A673 (cell line): ENCODE results near the gene C17orf113.

Experiments used
- CTCF ChIP-seq: fragments of 300-800, 200-600 bp; sonication (generic); conservative IDR thresholded peaks from 2 replicates; pipeline ENCODE4 v1.5.1; 2017; ENCODE audit warnings: low read depth, mild to moderate bottlenecking, antibody characterized with exemption, low read length, moderate library complexity, mixed read lengths
- EZH2 ChIP-seq: fragments of 200-600 bp; sonication (generic); IDR thresholded peaks from 2 replicates; pipeline ENCODE4 v1.6.1; 2017; ENCODE audit warnings: borderline replicate concordance, low read depth, mild to moderate bottlenecking, mixed read lengths, antibody characterized with exemption, low read length; ENCODE audit not compliant: poor library complexity, severe bottlenecking

- TF ChIP-seq CTCF: no peak
- no peak for TF ChIP-seq EZH2
Measured at GRCh38 chr17:42087736-42088705, 37.6 kb upstream of the C17orf113 start.
